ENCODE measurements around the gene BCCIP.
A peak's percentile ranks its signal among the peaks of the same experiment; 100 is the strongest.

Gene BCCIP

DNA sequence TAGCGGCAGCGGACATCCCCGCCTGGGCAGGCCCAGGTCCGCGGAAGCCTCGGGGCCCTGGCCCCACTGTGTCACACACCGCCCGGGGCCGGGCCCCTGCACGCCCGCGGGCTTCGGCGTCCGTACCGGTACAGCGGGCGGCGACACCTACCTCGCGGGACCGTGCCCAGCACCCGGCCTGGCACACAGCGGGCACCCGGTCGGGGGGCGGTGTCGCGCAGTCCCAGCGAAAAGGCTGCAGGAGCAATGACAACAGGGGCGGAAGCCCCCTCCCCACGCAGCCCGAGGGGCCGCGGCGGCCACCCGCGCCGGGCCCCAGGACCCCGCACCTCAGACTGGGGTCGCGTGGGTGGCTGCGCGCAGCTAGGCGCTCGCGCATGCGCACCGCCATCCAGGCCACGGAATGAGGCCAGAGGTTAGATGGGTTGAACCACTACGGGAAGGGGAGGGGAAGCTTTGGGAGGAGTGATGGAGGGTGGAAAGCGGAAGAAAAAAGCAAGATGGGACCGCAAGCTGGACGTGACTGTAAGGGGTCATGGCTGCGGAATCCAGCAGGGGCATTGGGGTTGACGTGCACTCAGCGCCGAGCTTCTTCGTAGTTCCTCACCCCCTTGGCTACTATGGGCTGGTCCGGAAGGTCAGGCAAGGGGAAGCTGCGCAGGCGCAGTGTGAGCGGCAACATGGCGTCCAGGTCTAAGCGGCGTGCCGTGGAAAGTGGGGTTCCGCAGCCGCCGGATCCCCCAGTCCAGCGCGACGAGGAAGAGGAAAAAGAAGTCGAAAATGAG is at the start of gene BCCIP, which contains the start of gene UROS:
Gene BCCIP, plus strand, starts transcription at position 669 of the 785 bp plus-strand sequence. Its CDS starts 12 bp downstream, at position 681.
Gene UROS, minus strand, starts transcription at position 381 of the 785 bp plus-strand sequence. CDS start 6,759 bp downstream, outside the sequence.
- peak; percentile 90 for DNase-seq (ENCODE audit: low read depth)

DNA sequence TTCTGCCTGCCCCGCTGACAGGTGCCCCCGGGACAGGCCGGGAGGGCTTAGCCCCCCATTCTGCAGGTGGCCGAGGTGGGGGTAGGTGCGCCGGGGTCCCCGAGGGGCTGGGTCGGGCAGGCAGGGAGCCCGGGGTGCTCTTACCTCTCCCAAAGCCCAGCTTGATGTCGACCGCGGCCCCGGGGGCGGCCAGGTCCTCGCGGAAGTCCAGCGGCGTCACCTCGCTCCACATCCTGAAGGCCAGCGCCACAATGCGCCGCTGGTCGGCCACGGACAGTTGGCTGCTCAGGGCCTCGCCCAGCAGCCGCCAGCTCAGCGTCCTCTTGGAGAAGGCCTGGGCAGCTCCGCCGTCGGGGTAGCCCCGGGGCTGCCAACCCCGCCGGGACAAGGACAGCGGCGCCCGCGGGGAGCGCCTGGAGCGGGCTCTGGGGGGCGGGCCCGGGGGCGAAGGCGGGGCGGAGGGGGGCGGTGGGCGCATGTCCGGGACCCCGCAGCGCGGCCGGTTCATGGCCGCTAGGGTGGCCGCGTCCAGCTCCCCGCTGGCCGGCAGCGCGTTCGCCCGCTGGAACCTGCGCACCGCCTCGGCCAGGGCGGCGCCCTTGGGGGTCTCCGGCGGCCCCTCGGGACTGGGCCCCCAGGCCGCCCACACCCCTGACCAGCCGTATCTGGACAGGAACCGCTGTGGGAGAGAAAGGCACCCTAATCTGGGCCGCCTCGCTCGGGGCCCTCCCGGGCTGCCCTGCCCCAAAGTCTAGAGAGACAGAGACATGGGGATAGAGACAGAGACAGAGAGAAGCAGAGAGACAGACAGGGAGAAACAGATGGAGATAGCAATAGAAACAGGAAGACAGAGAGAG is 49.4 kb upstream of the BCCIP start:
- no peak for DNase-seq (ENCODE audit: low read depth)

DNA sequence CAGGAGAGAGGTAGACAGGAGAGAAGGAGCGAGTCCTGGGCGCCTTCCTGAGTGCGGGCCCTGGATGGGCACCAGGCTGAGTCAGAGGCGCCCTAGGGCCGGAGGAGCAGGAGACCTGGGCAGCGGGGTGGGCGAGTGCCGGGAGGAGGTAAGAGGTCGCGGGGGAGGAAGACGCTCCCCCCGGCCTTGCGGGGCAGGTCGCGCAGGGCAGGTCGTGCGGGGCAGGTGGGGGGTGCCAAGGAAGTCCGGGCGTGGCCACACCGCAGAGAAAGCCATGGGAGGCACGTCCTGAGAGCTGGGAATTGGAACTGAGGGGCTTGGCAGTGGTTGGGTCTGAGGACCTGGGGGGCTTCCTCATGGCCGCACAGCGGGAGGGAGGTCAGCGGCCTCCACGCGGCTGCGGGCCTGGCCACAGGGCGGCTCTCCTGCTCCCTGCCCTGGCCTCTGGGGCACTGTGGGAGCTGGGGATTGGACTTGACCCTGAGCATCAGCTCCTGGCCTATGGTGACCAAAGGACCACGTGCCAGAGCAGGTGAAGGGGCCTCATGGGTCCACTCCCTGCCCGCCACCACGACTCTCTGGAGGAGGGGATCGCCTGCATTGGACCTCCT is 48.7 kb upstream of the BCCIP start:
- DNase-seq (ENCODE audit: low read depth) = no peak

GRCh38 chr10:125775491-125776106 is 47.7 kb upstream of the BCCIP start, which contains the start of gene MMP21:
Gene MMP21 (minus strand): TSS chr10:125775821. CDS start chr10:125775821, 0 bp downstream.
- DNase-seq (ENCODE audit: low read depth) = no peak

- DNase-seq (ENCODE audit: low read depth) = no peak
Measured at GRCh38 chr10:125777806-125778205, 45.5 kb upstream of the BCCIP start.

DNA sequence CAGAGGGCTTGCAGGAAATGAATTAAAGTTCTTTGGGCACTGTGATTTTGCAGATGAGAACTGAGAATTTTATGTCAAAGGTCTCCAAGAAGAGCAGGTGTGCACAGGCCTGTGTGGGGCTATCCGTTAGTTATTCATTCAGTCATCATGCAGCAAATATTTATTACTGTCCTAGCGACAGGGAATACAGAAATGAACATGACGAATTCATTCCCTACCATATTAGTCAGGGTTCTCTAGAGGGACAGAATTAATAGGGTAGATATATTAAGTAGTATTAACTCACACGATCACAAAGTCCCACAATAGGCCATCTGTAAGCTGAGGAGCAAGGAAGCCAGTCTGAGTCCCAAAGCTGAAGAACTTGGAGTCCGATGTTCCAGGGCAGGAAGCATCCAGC is 44.8 kb upstream of the BCCIP start:
- DNase-seq (ENCODE audit: low read depth) = no peak

DNA sequence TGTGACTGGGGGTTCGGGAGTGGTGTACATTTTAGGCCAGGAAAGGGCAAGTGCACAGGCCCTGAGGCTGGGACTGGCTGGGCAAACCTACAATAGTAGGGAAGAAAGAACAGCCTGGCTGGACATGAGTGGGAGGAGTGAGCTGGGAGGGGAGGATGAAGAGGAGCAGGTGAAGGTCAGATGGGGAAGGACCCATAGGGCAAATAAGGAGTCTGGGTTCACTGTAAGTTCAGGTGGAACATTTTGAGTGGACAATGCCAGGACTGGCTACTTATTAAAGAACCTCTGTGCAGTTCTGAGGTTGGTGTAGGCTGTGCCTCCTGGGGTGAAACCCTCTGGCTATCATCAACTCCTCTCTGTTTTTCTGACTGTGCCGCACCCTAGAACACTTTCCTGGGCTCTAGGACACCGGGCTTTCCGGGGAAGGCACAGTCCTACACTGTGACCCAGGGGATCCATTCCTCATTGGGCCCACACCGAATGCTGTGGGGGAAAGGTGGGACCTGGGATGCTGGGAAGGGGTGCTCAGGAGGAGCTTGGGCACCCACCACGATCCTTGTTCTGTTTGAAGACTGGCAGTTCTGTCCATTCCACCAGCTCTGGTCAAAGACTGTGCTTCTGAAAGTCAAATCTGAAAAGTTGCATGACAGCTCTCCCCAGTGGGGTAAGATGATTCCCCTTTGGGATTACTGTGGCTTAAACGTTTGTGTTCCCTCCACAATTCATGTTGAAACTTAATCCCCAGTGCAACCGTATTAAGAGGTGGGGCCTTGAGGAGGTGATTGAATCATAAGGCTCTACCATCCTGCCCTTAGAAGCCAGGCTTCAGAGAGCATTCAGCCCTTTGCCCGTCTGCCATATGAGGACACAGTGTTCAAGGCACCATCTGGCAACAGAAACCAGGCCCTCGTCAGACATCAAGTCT is 43.7 kb upstream of the BCCIP start:
- no peak for DNase-seq (ENCODE audit: low read depth)

DNA sequence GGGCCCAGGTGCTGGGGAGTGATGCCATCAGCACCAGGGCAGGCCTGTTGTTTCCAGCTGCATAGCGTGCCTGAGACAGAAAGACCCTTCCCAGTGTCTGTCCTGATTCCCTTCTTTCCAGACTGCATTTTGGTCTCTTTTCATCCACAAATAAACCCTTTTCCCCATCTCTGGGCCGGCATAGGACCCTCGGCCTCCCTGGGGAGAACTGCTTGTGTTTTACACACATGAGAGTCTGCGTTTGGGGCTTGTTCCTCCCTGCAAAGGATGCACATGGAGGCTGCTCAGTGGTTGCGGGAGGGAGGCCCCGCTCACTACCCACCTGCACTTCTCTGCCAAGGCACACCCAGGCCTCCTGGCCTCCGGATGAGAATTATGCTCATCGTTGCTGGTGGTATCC is 42.0 kb upstream of the BCCIP start:
- no peak for DNase-seq (ENCODE audit: low read depth)

- DNase-seq (ENCODE audit: low read depth) = no peak
Measured at GRCh38 chr10:125782054-125782453, 41.3 kb upstream of the BCCIP start.

DNA sequence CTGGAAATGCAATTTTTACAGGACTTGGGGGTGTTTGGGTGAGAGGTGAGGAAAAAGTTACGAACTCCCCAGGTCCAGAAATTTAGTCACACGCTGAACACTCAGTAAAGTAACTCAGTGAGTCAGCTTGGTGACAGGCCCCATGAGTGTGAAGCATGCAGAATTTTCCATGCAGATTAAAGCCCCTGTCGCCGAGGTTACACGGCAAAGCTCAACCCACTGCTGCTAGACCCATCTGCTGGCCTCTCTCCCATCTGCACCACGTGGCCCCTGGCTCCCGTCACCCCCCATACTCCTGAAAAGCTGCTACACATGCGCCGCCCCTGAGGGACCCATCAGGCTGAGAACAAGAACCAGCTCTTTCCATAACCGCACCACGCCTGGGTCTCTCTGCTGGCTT is 40.7 kb upstream of the BCCIP start:
- DNase-seq (ENCODE audit: low read depth) = no peak

- DNase-seq (ENCODE audit: low read depth) = no peak
Measured at GRCh38 chr10:125783408-125783807, 39.9 kb upstream of the BCCIP start.

- no peak for DNase-seq (ENCODE audit: low read depth)
Measured at GRCh38 chr10:125783957-125784356, 39.4 kb upstream of the BCCIP start.

- DNase-seq (ENCODE audit: low read depth) = no peak
Measured at GRCh38 chr10:125785791-125786190, 37.6 kb upstream of the BCCIP start.

GRCh38 chr10:125788156-125789034 is 35.0 kb upstream of the BCCIP start:
- DNase-seq (ENCODE audit: low read depth) = no peak

DNA sequence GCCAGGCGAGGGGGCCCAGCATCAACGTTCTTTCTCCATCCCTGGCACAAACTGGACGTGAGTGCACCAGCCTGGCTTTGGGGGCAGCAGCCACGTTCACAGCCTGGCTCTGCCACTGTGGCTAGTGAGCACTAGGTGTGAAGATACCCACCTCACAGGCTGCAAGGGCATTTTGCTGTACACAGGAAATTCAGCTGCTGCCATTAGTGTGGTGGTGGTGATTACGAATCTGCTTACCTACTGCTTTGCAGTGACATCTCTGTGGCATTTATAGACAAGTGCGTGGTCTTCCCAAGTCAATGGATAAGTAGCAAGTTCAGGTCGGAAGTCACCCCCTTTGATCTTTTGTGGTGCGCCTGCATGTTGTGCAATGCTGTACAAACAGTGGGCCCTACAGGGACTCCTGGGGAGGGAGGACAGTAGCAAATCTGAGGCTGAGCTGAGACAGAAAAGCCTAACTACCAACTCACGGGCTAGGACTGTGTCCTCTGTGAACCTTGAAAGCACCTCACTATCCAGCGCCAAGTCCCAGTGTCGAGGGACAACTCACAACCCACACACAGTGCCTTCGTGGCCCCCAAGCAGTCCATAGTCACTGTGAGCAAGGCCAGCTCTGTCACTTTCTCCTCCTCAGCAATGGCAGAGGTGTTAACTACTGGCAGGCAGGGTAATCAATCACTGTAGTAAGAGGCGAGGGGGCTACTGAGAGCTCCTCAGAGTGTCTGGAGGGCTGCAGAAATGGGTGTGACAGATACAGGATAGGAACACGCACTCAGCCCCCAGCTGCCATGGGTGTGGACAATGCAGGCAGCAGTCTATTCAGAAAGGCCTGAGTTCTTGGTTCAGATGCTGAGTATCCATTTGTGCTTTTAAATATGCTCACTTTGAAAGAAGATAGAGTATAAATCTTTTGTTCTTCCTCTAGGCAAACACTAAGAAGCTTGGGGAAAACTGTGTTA is 30.7 kb upstream of the BCCIP start:
- no peak for DNase-seq (ENCODE audit: low read depth)

- DNase-seq (ENCODE audit: low read depth) = no peak
Measured at GRCh38 chr10:125795128-125795527, 28.2 kb upstream of the BCCIP start.

DNA sequence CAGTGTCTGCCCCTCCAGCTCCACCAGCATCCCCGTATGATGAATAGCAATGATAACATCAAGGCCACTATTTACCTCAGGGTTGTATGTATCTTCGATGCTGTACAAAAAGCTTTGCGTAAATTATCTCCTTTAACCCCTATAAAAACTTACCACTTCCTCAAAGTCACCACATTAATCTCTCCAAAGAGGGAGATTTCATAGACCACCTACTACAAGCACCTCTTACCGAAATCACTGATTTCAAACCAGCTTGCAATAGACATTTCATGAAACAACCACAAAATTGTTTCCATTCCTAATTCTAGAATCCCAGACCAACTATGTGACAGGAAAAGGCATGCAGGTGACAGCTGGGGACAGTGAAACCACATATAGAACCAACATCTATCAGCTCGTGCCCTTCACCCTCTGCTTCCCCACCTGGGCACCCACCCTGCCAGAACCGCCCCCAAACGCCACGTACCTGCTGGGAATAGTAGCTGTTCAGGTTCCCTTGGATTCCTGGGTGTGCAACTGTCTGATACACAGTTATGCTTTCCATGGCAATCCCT is 27.6 kb upstream of the BCCIP start:
- DNase-seq (ENCODE audit: low read depth) = no peak

GRCh38 chr10:125797424-125797823 is 25.9 kb upstream of the BCCIP start:
- DNase-seq (ENCODE audit: low read depth) = no peak

Measured in EH (cell line).